Activated T-helper 1 cell treated with Interleukin-2 at 50 U/mL for 16 hours (primary cell): ENCODE results near the gene ENTPD7.

Experiments used
- DNase-seq: peaks from one replicate; pipeline ENCODE4 v3.0.0-alpha.2; 2020; ENCODE audit warnings: low read depth

Gene ENTPD7

DNA sequence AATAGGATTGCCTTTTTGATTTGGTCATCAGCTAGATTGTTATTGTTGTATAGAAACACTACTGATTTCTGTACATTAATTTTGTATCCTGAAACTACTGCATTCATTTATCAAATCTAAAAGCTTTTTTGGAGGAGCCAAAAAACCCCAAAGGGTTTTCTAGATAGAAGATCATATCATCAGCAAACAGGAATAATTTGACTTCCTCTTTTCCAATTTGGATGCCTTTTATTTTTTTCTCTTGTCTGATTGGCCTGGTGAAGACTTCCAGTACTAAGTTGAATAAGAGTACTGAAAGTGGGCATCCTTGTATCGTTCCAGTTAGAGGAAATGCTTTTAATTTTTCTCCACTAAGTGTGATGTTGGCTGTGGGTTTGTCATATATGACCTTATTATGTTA, 10.6 kb upstream of the ENTPD7 start:
- DNase-seq: no peak

DNA sequence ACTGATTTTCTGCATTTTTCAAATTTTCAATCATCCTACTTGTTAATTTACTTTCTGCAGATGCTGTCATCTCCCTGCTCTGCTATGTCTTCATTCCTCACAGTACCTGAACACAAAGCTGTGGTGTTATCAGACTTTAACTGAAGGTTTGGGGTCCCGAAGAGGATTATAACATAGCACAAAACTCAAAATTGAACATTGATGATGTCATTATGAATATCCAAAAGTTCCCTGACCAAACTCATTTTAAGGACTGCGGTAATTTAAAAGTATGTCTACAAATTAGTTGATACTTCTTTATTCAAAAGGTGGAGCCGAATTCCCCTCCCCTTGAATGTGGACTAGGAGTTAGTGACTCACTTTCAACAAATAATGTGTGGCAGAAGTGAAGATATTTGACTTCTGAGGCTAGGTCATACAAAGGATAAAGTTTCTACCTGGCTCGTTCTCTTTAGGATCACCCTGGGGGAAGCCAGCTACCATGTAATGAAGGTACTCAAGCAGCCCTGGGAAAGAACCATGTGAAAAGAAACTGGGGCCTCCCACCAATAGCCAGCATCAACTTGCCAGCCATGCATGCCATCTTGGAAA, 6.4 kb upstream of the ENTPD7 start:
- no peak for DNase-seq

DNA sequence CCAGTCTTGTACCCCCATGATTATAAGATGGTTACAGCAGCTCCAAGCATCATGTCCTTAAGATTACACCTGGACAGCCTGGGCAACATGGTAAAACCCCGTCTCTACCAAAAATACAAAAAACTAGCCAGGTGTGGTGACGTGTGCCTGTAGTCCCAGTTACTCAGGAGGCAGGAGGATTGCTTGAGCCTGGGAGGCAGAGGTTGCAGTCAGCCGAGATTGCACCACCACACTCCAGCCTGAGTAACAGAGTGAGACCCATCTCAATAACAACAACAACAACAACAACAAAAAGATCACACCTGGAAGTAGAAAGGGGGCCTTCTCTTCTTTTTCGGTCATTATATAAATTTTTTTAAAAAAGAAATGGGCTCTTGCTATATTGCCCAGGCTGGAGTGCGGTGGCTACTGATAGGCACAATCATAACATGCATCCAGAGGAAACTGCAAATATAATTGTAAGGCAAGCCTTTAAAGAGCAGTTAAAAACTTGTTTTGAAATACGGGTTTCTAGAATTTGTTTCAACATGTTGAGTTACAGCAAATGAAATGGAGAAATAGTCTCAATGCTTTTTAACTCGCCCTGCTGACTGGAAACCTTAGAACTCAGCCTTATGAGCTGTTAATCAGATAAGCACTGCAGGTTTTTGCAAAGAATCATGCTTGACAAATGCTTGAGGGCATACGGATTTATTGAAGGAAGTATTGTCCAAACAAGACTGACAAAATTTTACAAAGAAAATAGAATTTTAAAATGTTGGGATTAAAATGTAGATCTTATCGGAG, 4.7 kb upstream of the ENTPD7 start:
- no peak for DNase-seq

DNA sequence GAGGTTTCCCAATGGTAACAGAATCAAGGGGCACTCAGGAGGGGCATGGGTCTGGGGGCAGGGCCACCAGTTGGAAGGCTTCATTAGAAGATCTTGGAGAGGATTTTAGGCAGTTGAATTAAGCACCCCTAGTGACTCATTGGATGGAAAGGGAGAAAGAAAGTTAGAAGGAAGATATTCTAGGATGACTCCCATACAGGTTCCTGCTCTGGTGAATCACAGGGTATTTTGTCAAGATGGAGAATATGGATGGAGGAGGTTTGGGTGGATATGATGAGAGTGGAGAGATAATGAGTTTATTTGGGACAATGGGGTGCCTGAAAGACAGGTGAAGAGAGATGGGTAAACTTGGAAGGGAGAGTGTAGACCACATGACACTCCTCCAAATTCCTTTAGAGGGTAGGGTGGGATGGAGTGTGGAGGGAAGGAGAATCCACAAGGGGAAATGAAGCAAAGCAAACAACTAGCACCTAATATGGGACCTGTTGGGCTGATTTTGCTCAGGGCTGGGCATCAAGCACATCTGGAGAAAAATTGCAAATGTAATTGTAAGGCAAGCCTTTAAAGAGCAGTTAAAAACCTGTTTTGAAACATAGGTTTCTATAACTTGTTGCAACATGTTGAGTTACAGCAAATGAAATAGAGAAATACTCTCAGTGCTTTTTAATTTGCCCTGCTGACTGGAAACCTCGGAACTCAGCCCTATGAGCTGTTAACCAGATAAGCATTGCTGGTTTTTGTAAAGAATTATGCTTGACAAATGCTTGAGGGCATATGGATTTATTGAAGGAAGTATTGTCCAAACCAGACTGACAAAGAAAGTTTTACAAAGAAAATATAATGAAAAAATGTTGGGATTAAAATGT, 2.9 kb upstream of the ENTPD7 start:
- DNase-seq: no peak

DNA sequence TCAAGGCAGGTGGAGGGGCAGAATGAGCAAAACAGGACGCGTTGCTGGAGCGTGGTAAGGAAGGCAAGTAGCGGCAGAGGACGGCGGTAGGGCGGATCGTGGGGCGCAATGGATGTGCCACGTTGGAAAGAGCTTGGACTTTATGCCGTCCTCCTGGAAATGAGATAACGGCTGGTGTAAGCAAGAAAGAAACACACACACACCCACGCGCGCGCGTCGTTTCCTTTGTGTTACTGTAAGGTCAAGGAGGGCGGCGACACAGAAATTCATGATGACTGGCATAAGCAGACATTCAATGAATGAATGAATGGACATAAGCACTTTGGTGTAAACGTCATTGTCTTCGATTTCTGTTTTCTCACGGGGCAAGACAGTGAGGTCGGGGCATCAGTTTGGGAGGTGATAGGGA, 683 bp upstream of the ENTPD7 start:
- DNase-seq: peak; percentile 1

DNA sequence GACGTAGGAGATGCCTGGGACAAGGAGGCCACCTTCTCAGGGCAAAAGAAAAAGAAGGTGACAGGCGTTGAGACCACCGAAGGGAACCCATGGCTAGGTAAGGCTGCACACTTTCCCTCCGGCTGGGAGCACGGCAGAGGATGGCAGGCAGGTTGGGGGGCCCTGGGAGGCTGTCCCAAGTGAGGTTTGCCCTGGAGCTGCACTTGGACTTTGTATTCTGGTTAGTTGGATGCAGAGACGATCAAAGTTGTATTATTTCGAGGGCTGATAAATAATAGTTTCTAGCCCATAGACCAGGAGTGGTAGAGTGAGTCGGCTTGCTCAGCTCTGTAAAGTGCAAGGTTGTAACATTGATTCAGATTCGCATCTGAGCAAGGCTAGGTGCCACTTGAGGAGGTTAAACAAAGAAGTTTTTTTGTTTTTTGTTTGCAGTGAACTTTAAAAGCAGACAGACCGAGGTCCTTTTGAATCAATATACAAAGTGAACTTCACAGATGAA, 608 bp downstream of the ENTPD7 start:
- DNase-seq: no peak

DNA sequence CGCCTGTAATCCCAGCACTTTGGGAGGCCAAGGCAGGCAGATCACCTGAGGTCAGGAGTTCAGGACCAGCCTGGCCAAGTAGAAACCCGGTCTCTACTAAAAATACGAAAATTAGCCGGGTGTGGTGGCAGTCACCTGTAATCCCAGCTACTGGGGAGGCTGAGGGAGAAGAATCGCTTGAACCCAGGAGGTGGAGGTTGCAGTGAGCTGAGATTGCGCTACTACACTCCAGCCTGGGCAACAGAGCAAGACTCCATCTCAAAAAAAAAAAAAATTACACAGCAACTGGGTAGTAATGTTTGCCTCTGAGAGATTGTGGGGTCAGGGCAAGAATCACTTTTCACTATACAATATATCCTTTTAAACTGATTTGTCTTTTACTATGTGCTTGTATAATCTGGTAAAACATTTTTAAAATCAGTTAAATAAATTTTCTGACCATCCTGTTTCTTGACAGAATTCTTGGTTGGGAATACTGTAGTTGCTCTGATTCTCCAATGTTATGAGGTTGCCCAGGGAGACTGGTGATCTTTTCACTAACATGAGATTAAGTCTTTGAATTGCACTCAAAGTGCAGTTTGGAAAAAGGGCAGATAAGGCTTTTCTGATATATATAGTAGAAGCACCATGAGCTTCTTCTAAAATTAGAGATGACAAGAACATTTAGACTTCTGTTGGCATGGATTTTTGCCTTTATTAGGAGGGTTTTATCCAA, 1.5 kb downstream of the ENTPD7 start:
- DNase-seq: no peak

DNA sequence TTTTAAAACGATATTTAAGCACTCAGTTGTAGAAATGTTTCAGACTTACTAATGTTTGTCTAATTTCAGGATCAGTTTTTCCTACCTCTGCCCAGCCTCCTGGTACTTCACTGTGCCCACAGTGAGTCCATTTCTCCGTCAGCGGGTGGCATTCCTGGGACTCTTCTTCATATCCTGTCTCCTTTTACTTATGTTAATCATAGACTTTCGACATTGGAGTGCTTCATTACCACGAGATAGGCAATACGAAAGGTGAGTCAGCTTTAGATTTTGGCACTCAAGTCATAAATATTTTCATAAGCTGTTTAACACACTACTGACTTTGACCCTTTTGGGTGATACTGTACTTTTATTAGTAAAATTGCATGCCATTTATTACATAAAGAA, 2.1 kb downstream of the ENTPD7 start:
- DNase-seq: no peak

DNA sequence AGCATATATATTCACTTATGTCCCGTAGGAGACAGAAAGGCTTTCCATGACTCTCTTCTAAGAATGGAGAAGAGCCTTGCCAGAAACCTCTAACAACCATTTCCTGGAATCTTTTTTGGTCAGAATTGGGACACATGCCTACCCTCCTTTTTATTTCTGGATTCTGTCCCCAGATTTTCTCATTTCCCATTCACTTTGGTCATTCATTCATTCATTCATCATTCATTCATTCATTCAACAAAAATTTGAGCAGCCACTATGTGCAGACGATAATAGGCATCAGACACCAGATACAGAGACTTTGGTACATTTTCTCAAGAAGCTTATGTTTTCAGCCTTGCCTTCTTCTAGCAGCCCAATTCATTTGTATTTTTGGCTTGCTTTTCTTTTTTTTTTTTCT, 6.0 kb downstream of the ENTPD7 start:
- no peak for DNase-seq

DNA sequence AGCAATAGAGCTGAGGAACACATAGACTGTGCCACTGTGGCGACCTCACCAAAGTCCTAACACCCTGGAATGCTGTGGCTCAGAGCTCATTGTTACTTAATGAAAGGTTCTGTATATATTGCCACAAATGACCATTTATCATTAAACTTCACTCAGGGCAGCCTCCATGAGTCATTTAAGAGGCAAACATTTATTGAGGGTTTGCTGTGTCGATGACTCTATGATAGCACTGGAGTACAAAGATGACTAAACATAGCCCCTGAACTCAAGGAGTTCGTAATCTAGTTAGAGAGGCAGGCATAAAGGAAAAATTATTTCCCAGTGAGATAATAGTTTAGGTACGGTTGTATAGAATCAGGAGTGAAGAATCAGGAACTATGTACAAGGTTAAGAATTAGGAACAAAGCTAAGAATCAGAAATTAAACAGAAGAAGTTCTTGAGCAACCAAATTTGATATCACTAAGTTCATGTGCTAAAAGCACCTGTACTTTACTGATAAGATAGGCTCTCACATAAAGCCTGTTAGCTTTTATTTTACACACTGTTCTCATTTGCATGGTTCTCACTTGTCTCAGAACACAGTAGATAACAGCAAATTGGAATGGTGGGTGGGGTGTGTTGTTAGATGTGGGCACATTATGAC, 7.9 kb downstream of the ENTPD7 start:
- no peak for DNase-seq

DNA sequence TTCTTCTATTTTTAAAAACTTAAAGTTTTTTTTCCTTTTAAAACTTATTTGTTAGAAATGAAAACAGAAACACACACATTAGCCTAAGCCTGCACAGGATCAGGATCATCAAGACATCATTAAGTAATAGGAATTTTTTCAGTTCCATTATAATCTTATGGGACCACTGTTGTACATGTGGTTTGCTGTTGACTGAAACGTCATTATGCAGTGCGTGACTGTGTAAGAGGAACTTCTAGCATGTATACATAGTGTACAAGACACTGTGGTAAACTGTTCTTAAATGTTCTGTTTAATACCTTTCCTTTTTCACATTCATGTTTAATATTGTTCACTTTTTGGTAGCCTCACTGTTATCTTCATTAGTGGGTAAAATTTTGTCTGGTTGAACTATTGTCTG, 12.1 kb downstream of the ENTPD7 start:
- no peak for DNase-seq

DNA sequence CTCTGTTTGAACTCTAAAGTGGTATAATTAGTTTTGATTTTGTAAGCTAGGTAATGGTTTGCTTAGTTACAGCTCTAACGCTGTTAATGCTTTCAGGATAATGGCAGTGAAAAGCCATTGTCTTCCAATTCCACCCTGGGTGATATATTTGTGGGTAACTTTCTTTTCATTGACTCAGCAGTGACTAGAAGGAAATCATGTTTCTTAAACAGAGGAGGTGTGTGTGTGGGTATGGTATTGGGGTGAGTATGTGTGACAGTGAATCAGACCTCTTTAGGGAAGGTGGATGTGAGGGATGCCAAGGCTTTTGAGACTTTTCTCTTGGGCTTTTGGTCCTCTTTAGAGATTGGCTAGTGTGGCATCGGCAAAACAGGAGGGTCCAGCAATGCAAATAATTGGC, 13.6 kb downstream of the ENTPD7 start:
- DNase-seq: no peak

DNA sequence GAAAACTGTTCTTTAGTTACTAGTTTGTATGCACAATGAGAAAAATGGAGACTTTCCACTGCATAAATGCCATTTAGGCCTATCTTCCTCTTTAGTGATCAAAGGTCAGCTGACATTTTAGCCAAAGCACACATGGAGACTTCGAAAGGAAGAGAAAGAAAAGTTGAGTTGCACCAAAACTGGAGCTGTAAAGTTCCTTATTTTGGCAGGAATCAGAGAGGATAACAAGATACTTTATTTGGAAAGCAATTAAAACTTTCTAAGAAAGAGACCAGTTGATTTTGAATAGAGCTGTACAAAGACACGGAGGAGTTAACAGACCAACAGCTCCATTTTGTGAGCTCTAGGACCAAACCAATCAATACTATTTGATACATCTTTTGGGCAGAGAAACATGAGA, 14.2 kb downstream of the ENTPD7 start:
- DNase-seq: no peak

DNA sequence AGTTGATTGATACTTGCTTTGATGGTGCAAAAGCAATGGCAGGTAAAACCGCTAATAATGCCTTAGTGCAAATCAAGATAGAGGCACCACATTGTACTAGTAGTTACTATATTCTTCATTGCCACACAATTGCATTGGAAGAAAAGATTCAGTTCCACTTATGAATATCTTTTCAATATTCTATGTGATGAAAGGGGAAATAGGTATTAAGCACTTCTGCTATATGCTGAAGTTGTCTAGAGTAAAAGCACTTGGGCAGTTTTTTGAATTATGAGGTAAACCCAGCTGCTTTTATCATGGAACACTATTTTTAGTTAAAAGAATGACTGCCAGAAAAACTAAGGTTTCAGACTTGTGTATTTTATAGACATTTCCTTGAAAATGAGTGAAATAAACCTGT, 15.5 kb downstream of the ENTPD7 start:
- no peak for DNase-seq

DNA sequence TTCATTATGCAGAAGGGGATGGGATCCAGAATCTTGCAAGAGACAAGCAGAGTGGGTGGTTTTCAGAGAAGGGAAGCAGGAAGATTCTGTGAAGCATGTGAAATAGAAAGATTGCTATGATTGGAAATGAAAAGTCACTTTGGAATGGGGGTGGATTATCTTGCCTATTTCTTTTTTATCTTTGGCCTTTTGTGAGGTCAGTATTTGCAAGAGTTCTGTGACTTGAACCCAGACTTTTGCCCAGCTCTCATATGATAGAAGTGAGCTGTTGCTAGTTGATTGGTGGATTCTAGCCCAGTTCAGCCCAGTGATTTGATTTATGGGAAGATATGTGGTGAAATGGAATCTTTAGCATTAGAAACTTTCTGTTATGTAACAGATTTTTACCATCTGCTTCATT, 17.1 kb downstream of the ENTPD7 start:
- DNase-seq: no peak

DNA sequence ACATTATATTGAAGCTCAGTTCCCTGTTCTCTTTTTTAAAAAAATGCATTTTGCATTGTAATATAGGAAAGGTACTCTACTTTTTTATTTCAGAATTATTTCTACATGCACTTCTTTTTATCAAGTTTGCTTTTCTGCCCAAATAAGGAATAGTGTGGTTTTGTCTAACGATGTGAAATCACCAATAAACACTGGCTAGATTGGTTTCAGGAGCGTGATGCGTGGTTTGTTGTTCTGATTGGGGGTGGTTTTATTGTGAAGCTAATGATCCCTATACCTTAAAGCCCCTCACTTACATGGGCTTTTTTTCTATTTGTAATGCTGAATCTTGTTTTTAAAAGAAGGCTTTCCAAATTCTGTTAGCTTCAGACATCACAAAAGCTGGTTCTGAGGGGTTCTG, 17.6 kb downstream of the ENTPD7 start:
- no peak for DNase-seq

DNA sequence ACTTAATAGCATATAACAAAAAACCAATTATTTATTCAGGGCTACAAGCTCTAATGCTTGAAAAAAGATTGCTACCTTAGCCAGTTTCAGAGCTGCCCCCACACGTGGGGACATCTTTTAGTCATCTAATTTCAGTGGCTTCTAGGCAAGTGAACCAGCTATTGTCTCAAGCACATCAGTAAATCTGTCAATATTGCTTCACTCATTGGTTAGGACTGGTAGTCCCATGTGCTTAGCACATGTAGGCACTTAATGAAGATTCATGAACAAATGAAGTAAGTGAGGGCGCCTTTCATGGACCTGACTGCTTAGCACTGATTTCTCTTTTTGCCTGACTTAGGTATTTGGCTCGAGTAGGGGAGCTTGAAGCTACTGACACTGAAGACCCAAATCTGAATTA, 19.6 kb downstream of the ENTPD7 start:
- no peak for DNase-seq

DNA sequence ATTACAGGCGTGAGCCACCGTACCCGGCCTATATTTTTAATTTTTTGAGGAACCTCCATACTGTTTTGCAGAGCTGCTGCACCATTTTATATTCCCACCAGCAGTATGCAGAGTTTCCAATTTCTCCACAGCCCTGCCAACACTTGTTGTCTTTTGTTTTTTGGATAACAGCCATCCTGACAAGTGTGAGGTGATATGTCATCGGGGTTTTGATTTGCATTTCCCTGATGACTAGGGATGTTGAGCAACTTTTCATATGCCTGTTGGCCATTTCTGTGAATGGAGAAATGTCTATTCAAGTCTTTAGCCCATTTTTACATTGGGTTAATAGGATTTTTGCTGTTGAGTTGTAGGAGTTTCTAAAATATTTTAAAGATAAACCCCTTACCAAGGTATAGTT, 22.2 kb downstream of the ENTPD7 start:
- DNase-seq: no peak

DNA sequence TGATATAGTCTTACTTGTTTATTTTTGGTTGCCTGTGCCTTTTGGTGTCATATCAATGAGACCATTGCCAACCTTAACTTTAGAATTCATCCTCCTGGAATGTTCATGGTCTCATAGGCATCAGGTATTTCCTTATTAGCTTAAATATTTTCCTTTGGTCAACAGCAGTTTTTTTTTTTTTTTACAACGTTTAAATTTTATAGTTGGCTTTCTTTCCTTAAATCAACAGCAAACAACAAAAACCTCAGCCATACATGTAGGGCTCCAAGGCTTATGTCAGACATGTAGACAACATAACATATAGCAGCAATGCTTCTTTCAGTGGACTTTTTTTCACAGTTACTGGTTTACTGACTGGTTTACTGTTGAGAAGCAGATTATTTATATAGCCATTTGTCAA, 22.7 kb downstream of the ENTPD7 start:
- DNase-seq: no peak

DNA sequence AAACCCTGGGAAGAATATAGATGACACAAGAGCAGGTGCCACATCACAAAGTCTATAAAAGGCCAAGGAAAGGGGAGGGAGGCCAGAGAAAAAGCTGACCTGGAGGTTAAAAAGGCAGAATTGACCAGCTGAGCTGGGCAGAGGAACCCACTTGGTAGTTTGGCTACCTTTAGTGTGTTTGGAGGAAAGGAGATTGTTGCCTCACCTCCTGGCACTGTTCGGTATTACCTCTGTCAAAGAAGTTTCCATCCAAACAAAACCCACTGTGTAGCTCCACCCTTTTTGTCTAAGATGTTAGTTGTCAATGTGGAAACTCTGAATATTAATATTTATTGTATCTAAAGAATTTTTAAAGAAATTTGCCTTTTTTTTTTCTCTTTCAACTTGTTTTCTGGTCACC, 23.4 kb downstream of the ENTPD7 start:
- no peak for DNase-seq

DNA sequence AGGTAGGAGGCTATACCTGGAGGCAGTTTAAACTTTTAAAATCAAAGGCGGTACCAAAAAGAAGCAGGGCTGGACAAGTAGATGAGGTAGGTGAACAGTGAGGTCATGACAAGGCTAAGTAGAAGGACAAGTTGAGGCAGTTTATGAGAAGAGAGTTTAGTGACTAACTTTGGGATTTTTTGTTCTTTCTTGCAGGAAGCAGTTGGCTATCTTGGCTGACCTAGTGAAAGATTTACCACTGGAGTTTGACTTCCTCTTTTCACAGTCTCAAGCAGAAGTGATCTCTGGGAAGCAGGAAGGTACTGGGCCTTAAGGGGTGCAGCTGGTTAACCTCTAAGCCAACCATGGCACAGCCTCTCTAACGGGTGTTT, 26.3 kb downstream of the ENTPD7 start:
- DNase-seq: no peak

DNA sequence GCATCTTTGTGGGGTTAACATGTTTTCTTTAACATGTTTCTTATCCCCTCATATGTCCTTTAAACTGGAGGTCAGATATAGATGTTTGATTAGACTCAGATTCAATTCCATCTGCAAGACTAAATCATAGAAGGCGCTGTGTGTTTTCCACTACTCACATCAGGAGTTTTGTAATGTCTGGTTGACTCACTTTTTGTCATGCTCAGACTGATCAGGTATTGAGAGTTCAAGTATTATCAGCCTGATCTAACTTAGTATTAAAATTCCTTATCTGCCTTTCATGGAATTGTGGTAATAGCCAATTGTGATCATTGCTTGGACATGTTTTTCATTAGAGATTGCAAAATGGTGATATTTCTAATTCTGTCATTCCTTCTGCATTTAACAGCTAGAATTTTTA, 30.2 kb downstream of the ENTPD7 start:
- no peak for DNase-seq
